Endometrial microvascular endothelial cells (primary cell): ENCODE measurements around the gene CUTA. TPM values are rescaled to one million over a fixed set of nuclear protein-coding genes. Genes with fewer than 3 reads are reported as not detected.

Experiments
- in situ Hi-C: cut with HindIII; loops from 2 replicates; pipeline ENCODE4 v1.10.0; 2017; ENCODE audit warnings: low sequenced_read_pairs, low pct_unique_long_range_greater_than_20kb; ENCODE audit errors: inconsistent ontology term
- total RNA-seq: library from RNA; depleted of rRNA; stranded (reverse); fragments of >200 nt; gene quantifications from one replicate; pipeline ENCODE4 v1.2.3, GENCODE V29; 2015; ENCODE audit errors: inconsistent ontology term

The CUTA gene
- total RNA-seq, 1 donor from 2014 or later, result 117 TPM

DNA sequence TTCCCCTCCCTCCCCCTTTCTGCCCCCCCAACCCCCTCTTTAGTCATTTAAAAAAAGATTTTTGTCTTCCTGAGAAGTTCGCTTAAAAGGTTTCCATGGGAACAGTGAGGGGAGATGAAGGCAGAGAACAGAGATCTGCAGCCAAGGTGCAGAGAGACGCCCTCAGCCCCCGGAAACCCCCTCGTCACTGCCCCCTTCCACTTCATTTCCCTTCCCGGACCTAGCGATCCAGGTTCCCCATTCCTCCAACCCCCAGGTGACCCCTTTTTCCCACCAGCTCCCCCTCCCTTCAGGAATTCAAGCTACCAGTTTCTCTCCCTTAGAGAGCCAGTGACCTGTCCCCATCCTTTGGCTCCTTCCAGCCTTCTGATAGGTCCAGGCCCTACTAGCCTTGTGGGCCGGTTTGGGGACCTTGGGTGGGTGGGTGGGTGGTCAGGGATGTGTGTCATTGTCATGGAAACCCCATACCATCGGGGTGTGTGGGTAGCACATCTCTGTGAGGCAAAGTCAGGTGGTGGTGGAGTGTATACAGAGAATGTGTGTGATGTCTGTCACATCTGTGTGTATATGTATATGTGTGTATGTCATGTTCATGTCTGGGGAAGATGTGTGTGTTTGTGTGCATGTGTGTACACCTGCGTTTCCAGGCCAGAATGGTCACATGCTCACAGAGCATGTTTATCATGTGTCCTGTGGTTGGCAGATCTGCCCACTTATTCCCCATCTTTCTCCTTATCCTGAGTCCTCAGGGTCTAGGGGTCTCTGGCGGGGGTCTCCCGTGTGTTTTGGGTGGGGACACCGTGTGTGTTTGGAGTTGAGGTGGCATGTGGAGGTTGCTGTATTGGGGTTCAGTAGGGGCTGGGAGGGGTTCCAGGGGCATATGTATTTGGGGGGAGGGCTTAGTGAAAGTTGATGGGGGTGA lies 8.9 kb upstream of the CUTA start:
- in situ Hi-C loops, result no loop called here

DNA sequence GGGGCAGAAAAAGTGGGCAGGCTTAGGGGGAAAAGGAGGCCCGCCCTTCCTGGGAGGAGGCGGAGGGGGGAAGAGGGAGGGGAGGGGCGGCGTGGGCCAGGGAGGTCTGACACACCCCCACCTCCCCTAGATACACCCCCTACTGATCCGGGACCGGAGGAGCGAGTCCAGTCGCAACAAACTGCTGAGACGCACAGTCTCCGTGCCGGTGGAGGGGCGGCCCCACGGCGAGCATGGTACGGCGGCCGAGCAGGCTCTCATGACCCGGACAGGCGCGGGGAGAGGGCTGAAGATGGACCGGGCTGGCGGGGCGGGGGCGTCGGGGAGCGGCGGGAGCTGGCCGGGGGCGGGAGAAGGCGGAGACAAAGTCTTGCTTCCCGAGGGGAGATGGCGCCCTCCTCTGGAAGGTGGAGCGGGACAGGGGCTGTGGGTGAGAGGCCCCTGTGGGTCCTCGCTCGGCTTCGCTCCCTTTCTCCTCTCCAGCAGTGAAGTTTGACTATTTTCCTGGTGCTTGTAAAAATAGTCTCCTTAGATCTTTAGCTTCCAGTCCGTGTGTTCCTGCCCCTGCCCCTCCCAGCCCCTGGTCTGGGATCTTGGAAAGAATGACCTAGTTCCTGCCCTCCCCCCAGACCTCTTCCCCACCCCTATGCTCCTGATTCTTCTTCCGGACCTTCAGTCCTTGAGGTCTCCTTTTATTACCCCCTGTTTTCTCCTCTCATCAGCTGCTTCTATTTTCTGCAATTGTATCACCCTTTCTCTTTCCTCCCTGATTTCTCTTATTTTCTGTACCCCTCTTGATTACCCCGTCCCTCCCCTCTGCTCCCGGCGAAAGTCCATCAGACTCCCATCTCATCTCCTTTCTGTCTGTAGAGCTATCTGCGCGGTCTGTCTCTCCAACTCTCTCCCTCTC lies 8.0 kb upstream of the CUTA start:
- in situ Hi-C loops, result no loop called here

DNA sequence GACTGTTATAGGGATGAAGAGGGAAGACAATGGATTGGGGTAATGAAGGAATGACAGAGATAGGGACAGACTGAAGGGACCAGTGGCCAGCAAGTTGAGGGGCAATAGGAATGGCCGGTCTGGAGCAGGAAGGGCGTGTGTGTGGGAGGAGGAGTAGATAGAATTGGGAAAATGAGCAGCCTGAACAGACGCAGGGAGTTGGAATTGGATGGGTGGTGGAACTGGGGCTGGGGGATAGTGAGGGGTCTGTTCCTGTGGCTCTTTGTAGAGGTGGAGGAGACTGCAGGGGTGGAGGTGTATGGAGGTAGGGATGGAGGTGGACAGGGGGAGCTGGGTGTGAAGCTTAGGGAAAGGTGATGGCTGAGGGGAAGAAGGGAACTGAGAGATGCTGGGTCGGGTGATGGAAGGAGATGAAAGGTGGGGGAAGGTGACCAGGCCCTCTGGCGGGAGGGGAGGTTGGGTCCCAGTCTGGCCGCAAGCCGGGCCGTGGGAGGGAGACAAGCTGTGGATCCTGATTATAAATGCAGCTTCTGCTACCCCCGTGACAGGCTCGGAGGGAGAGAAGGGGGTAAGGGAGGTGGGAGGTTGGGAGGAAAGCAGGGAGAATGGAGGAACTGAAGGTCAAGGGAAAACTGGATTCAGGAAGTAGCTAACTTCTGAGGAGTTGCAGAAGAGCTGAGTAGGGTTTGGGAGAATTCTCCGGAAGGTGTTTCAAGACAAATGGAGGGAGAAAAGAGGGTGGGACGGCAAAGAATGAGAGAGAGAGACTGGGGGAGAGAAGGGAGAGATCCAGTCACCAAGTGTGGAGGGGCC lies 7.2 kb upstream of the CUTA start:
- in situ Hi-C loops, result no loop called here

DNA sequence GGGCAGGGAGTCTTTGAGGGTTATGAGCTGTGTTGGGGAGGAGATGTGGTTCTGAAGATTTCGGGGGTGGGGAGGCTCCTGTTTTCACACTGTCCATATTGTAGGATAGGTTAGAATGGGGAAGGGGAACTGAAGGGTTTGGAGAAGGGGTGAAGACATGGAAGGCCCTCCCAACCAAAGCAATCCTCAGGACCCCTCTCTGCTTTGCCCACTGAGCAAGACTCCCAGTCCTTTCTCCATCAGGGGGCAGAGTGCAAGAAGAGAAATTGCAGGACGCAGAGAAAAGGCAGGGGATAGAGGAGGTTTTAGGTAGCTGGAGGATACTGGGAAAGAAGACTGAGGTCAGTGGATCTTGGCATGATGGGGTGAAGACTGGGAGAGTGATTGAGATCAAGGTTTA lies 5.9 kb upstream of the CUTA start:
- in situ Hi-C loops, result no loop called here

DNA sequence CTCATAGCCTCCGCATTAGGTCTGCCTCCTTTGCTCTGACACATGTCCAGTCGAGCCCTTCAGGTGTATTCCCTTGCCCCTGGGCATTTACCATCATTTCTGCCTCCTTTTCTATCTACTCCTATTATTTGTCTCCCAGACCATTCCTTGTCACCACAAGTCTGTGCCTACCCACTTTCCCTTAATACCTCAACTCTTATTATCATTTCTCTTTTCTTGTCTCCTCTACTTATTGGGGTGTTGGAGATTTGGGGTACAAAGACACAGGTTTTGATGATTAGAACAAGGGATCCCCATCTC lies 3.4 kb upstream of the CUTA start:
- in situ Hi-C loops, result no loop called here

DNA sequence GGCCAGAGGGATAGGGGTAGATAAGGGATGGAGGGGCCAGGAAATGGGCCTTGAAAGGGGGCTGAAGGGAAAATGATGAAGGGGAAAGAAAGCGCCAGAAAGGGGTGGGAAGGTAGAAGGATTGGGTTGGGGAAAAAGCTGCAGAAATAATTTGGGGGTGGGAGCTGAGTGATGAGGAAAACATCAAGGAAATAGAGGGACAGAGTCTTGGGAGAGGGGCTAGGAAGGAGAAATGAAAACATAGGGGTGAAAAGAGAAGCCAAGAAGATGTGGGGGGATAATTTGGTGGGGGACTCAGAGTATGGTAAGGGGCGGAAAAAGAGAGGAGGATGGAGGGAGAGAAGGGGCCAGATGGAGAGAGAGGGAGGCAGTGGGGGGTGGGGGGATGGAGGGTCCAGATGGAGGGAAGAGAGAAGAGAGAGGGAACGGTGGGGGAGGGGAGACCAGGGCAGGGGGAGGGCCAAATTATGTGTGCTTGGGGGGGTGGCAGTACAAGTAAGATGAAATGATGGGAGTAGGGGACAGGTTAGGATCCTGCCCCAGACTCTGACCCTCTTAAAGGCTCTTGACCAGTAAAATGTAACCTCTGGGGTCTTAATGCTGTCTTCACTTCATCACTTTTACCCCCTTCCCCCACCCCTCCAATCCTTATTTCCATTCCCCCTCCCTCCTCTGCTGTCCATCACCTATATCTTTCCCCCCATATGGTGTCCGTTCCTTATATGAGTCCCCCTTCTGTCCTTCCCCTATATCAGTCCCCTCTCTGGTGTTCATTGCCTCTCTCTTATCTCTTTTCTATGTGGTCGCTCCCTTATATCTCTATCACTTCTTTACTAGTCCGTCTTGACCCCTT lies 2.8 kb upstream of the CUTA start:
- in situ Hi-C loops, result no loop called here

DNA sequence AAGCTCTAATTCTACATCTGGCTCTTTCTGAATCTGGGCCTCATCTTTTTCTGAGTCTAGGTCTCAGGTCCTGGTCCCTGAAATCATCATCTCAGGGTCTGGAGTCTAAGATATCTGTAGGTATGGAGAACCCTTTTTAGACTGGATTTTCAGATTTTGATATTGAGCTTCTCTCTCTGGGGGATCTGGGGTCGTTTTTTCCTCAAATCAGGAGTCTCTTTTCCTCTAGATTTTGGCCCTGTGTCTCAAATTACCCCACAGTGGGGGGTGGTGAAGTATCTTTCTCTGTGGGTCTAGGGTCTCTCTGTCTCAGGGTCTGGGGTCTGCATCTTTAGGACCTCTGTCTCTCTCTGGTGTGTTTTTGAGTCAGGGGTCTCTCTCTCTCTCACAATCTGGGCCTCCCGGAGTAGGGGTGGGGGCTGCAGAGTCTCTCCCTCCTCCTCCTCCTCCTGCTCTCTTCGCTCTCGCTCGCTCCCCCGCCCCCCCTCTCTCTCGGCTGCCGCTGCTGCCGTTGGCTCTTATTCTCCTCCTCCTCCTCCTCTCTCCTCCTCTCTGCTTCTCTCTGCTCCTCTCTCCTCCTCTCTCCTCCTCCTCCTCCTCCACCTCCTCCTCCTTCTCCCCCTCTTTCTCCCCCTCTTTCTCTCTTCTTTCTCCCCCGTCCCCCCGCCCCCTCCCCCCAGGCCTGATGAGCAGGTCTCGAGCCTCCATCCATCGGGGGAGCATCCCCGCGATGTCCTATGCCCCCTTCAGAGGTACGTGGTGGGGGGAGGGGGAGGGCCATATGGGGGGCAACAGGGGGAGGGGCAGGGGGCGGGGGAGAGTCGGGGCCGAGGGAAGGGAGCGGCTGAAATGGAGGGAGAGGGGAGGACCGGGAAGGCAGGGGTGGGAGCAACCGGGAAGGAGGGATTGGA lies 1.9 kb upstream of the CUTA start, which contains the start of gene SYNGAP1:
SYNGAP1 (plus strand) TSS at position 486 of the 911 bp plus-strand sequence; CDS start at position 686, 200 bp downstream.
- in situ Hi-C loops, result no loop called here

DNA sequence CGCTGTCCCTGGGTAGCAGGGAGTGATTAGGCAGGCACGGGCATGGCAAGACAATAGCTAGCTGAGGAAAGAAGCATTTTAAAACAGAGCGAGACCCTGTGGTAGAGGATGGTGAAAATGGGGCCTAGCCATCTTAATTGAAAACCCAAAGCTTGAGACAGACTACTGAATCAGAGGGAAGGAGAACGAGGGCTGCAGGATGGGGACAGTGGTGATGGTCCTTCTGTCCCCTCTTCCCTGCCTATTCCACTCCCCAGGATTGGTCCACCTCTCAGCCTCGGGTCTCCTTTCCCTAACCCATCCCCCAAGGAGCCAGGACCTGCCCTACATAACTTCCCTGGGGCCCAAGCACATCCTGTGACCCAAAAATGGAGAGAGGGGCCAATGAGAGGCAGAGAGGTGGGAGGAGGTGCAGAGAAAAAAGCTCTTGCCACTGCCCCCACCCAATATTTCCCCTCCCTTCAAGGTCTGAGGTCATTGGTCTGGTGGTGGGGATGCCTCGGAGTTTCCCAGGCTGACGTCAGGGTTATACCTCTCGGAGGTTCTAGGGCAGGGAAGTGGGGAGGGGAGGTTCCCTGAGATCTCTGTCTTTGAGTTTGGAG lies 884 bp upstream of the CUTA start:
- in situ Hi-C loops, result no loop called here

DNA sequence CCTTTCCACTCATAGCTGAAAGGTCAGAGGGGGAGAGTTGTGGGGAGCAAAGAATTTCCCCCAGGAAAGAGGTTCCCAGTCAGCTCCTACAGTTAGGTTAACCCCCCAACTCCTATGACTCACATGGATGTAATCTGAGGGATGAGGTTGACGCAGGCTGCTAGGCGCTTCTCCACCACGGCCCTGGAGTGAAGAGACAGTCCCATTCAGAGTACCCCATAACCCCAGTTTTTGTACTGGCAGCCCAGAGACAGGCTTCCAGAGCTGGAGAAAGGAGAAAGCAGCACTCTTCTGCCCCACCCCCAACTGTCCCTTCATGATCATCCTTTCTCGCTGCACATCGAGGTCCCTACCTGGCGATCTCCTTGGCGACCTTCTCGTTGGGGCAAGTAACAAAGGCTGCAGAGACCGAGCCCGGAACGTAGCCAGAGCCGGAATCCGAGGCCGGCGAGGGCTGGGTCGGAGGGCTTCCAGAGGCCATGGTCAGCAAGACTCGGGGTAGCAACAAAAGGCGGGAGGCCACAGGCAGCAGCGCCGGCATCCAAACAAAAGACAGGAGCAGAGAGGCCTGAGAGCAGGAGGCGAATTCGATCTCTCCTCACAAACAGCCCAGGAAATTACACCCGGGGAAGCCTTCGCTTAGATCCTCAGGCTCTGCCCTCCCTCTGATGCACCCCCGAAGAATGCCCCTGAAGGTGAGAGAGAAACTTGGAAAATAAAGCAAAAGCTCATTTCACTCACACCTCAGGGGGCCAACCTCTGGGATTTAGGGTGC lies 592 bp downstream of the CUTA start:
- in situ Hi-C loops, result no loop called here

DNA sequence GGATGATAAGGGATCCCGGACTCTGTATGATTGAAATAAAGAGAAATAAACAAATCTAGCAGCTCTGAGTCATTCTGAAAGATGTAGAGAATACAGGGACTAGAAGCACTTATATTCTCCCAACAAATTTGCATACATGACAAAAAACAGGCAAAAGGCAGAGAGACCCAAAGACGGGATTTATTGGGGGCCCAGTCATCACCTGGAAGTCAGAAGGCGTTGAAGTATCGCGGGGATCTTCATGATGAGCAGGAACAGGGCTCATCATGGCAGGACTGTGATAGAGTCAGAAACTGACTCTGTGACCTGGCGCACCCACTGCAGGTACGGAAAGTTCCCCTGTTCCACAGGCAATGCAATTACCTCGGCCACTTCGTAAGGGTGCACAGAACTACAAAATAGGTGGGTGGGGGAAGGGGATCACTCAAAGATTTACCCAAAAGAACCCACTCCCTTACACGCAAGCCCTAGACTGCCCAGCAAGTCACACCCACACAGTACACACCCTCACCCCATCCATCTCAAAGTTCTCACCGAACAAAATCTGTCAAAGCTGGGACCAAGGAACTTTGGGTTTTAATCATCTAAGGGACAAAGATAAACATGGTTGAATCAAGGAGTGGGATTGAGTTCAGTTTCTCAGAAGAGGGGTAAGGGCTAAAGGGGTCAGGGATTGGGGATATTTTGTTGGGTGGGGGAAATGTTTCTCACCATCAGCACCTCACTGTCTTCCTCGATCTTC lies 1.4 kb downstream of the CUTA start:
- in situ Hi-C loops, result no loop called here

DNA sequence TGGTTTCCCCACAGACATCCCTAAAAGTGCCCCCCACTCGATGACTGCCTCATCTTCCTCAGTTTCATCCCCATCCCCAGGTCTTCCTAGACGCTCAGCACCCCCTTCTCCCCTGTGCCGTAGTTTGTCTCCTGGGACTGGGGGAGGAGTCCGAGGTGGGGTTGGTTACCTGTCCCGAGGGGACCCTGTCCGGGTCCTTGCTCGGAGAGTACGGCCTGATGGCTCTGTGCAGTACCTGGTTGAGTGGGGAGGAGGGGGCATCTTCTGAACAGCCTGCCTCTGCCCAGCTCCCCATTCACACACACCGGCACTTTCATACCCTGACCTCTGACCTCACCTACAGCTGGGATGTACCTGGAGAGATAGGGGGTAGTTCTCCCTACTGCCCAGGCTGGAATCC lies 2.1 kb downstream of the CUTA start:
- in situ Hi-C loops, result no loop called here

DNA sequence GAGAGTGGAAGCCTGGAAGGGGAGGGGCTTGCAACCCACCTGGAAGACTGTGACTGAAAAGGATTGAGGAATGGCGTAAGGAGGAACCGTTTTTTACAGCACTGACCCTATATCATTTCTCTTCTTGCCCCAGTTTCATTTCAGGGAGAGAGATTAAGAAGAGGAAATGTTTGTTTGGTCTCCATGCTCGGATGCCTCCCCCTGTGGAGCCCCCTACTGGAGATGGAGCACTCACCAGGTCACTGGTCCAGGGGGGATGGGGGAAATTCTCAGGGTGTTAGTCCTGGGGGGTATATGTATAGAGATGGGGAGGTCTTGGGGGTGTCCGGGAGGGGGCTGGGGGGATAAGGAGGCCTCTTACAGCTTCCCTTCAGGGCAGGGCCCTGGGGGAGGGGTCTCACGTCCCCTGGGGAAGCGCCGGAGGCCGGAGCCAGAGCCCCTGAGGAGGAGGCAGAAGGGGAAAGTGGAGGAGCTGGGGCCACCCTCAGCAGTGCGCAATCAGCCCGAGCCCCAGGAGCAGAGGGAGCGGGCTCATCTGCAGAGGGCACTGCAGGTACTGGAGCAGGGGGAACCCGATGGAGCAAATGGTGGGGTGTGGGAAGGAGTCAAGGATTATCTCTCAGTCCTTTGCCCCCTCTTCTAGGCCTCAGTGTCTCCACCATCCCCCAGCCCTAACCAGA lies 3.2 kb downstream of the CUTA start:
- in situ Hi-C loops, result no loop called here

DNA sequence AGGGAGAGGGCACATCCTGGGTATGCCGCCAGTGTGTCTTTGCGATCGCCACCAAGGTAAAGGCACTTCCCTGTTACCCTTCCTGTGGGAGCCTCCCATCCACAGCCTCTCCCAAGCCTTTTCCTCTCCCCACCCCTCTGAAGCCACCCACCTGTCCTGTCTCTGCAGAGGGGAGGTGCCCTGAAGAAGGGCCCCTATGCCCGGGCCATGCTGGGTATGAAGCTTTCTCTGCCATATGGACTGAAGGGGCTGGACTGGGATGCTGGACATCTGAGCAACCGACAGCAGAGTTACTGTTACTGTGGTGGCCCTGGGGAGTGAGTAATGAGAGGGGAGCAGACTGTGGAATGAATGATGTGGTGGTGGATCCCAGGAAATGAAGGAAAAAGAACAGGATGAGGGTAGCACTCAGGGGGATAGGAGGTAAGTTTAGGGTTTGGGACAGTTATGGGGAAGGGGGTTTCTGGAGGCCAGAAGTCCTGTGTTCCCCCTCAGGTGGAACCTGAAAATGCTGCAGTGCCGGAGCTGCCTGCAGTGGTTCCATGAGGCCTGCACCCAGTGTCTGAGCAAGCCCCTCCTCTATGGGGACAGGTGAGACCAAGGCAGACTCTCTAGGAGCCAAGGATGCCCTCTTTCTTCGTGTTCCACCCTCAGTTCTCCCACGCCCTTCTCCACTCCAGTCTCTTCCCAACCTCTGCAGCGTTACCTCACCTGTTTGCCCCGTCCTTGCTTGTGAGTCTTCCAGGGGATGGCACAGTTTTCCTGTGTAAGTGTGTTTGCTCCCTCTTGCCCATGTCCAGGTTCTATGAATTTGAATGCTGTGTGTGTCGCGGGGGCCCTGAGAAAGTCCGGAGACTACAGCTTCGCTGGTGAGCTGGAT lies 4.4 kb downstream of the CUTA start:
- in situ Hi-C loops, result no loop called here
